HCT116 (cell line): ENCODE data around the gene KLHL24. TPM values are rescaled to one million over a fixed set of nuclear protein-coding genes. Genes with fewer than 3 reads are reported as not detected.

Source experiments
- ATAC-seq: fragments of 200-7000 bp; cut with Tn5 transposase; 2 replicates; pipeline ENCODE4 v1.9.1; 2020; ENCODE audit warnings: mild to moderate bottlenecking, moderate library complexity
- BruUV-seq: library from RNA; stranded (reverse); fragments of 400-500 nt; replicated peaks from 2 replicates; lab custom pipeline; 2021; lab: Mats Ljungman, UMichigan
- CTCF ChIA-PET: fragments of 300-600 bp; sonication (Branson Sonifier 250); formaldehyde crosslinking; loops from one replicate; lab custom pipeline; 2021; ENCODE audit warnings: antibody characterized with exemption; lab: Charles Lee
- POLR2A ChIA-PET: fragments of 300-600, 350-600 bp; sonication (Branson Sonifier 250); formaldehyde crosslinking; loops from one replicate; lab custom pipeline; 2021; ENCODE audit warnings: antibody characterized with exemption; lab: Charles Lee
- RAD21 ChIA-PET, 2 experiments: fragments of 300-600 bp; sonication (Branson Sonifier 250); formaldehyde crosslinking; loops; one replicate each; lab custom pipeline; 2023; ENCODE audit warnings: low total read pairs in 2 of 2; ENCODE audit not compliant: uncharacterized antibody in 2 of 2, unreplicated experiment in 2 of 2, low non-redundant PET in 1 of 2; lab: Charles Lee
- DNase-seq: peaks from one replicate; pipeline ENCODE4 v3.0.0-alpha.2; 2010; ENCODE audit warnings: low read depth, low spot score
- H2AFZ ChIP-seq: fragments of 200-600 bp; shearing (Covaris generic), sonication (generic); 2 replicates; pipeline ENCODE4 v1.6.1; 2017; ENCODE audit warnings: low read depth, mixed run types, mixed read lengths, antibody characterized with exemption, low read length; ENCODE audit not compliant: poor library complexity, severe bottlenecking
- H3K27ac ChIP-seq: 2 replicates; pipeline ENCODE4 v1.5.1; 2012; ENCODE audit warnings: low read depth, low read length
- H3K27me3 ChIP-seq: fragments of 200-600 bp; sonication (generic); 2 replicates; pipeline ENCODE4 v1.6.1; 2016; ENCODE audit warnings: mixed run types, low read length, mixed read lengths; ENCODE audit not compliant: insufficient read depth
- H3K36me3 ChIP-seq, 2 experiments: fragments of 200-500 bp in 1 of 2; fragments of 200-600 bp in 1 of 2; sonication (Bioruptor generic) in 1 of 2; sonication (generic) in 1 of 2; 2 replicates each; pipeline versions ENCODE4 v1.5.1 to v1.6.1; 2014 to 2016; ENCODE audit warnings: low read length in 2 of 2, inconsistent platforms in 1 of 2, mixed read lengths in 1 of 2, mixed run types in 1 of 2; ENCODE audit not compliant: insufficient read depth in 2 of 2, control insufficient read depth in 1 of 2
- H3K4me1 ChIP-seq, 2 experiments: fragments of 200-600 bp in 1 of 2; sonication (generic) in 1 of 2; 2 replicates each; pipeline versions ENCODE4 v1.5.1 to v1.6.1; 2012 to 2017; ENCODE audit warnings: low read length in 2 of 2, inconsistent platforms in 1 of 2, mild to moderate bottlenecking in 1 of 2, mixed read lengths in 1 of 2, mixed run types in 1 of 2, moderate library complexity in 1 of 2; ENCODE audit not compliant: insufficient read depth in 2 of 2, control insufficient read depth in 1 of 2
- H3K4me2 ChIP-seq: fragments of 200-600 bp; sonication (generic); 2 replicates; pipeline ENCODE4 v1.6.1; 2017; ENCODE audit warnings: mixed run types, low read length, mixed read lengths
- H3K4me3 ChIP-seq, 2 experiments: fragments of 200-600 bp in 1 of 2; sonication (generic) in 1 of 2; replicated peaks in 1 of 2; 2 replicates each; pipeline ENCODE4 v1.5.1; 2011 to 2016; ENCODE audit warnings: low read length in 2 of 2, control low read depth in 1 of 2, low read depth in 1 of 2, mild to moderate bottlenecking in 1 of 2, mixed read lengths in 1 of 2, mixed run types in 1 of 2
- H3K79me2 ChIP-seq: fragments of 200-600 bp; sonication (generic); 2 replicates; pipeline ENCODE4 v1.6.1; 2017; ENCODE audit warnings: mild to moderate bottlenecking, mixed run types, low read length, moderate library complexity, mixed read lengths; ENCODE audit not compliant: insufficient read depth
- H3K9ac ChIP-seq: fragments of 200-600 bp; sonication (generic); 2 replicates; pipeline ENCODE4 v1.6.1; 2016; ENCODE audit warnings: low read length, mixed read lengths
- H3K9me2 ChIP-seq: fragments of 200-600 bp; sonication (generic), shearing (Covaris generic); 2 replicates; pipeline ENCODE4 v1.6.1; 2017; ENCODE audit warnings: mixed run types, mild to moderate bottlenecking, moderate library complexity; ENCODE audit not compliant: insufficient read depth
- H3K9me3 ChIP-seq, 2 experiments: fragments of 200-500 bp in 1 of 2; fragments of 200-600 bp in 1 of 2; sonication (Bioruptor generic) in 1 of 2; sonication (generic) in 1 of 2; 2 replicates each; pipeline ENCODE4 v1.6.1; 2014 to 2017; ENCODE audit warnings: low read length in 2 of 2, mixed read lengths in 2 of 2, inconsistent platforms in 1 of 2, low read depth in 1 of 2, mild to moderate bottlenecking in 1 of 2, mixed run types in 1 of 2, moderate library complexity in 1 of 2; ENCODE audit not compliant: control insufficient read depth in 1 of 2, insufficient read depth in 1 of 2
- H4K20me1 ChIP-seq: fragments of 200-600 bp; sonication (generic), shearing (Covaris generic); 2 replicates; pipeline ENCODE4 v1.6.1; 2017; ENCODE audit warnings: mixed run types, mild to moderate bottlenecking, moderate library complexity; ENCODE audit not compliant: insufficient read depth
- CBX3 ChIP-seq: IDR thresholded peaks from 2 replicates; pipeline ENCODE4 v1.6.1; 2012; ENCODE audit warnings: low read depth
- EGR1 ChIP-seq: IDR thresholded peaks from 2 replicates; pipeline ENCODE4 v1.6.1; 2012; ENCODE audit warnings: low read depth
- POLR2AphosphoS5 ChIP-seq: IDR thresholded peaks from 2 replicates; pipeline ENCODE4 v1.6.1; 2011; ENCODE audit warnings: mild to moderate bottlenecking, low read depth, low read length, moderate library complexity
- SIN3A ChIP-seq: IDR thresholded peaks from 2 replicates; pipeline ENCODE4 v1.6.1; 2012; ENCODE audit warnings: low read depth
- intact Hi-C: fragments of 100-400 bp; cut with micrococcal nuclease; formaldehyde crosslinking; loops from 2 replicates; pipeline ENCODE4 v1.10.0; 2022
- total RNA-seq: library from RNA; stranded (reverse); gene quantifications from one replicate; pipeline ENCODE4 v1.2.1, GENCODE V29; 2021; ENCODE audit not compliant: unreplicated experiment
- TF ChIP-seq, protein P1 (sequence below): IDR thresholded peaks from 2 replicates; pipeline ENCODE4 v1.6.1; 2011; ENCODE audit warnings: mild to moderate bottlenecking, low read length, moderate library complexity; ENCODE audit not compliant: insufficient replicate concordance; ENCODE audit errors: extremely low read depth

KLHL24 gene
- total RNA-seq, 1 experiment from 2014 or later, result 21.0 TPM

DNA sequence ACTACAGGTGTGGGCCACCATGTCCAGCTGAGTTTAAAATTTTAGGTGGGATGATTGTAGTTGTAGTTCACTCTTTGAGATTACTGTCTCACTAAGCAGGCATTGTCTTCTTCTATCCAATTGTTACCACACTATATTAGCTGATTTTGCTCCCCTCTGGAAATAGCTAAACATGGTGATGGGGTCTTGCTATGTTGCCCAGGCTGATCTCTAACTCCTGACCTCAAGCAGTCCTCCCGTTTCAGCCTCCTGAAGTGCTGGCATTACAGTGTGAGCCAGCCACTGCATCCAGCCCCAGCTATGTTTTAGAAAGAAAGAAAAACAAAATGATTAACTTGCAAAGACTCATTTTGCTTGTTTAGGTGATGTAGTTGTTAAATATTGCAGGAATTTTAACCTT, 92.8 kb downstream of the KLHL24 start:
- ChIA-PET CTCF (no interaction called here), POLR2A (no interaction called here), RAD21 (no interaction called here)
- H2AFZ ChIP-seq, result no peak overlapping the region
- no peaks in the 10 kb centered on the region for H3K27me3 ChIP-seq
- peaks cover 41 to 55% of the 10 kb centered on the region in 2 experiments; a peak in 3 of 4 replicates for H3K36me3 ChIP-seq
- H3K4me3 ChIP-seq, result no peak overlapping the region
- no peak for TF ChIP-seq EGR1
- TF ChIP-seq, protein P1, sequence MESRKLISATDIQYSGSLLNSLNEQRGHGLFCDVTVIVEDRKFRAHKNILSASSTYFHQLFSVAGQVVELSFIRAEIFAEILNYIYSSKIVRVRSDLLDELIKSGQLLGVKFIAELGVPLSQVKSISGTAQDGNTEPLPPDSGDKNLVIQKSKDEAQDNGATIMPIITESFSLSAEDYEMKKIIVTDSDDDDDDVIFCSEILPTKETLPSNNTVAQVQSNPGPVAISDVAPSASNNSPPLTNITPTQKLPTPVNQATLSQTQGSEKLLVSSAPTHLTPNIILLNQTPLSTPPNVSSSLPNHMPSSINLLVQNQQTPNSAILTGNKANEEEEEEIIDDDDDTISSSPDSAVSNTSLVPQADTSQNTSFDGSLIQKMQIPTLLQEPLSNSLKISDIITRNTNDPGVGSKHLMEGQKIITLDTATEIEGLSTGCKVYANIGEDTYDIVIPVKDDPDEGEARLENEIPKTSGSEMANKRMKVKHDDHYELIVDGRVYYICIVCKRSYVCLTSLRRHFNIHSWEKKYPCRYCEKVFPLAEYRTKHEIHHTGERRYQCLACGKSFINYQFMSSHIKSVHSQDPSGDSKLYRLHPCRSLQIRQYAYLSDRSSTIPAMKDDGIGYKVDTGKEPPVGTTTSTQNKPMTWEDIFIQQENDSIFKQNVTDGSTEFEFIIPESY, result no peak
- H3K27ac ChIP-seq, result no peak overlapping the region
- peaks cover 10% of the 10 kb centered on the region for H3K79me2 ChIP-seq
- no TSS peak for BruUV-seq
- H3K9me2 ChIP-seq, result no peaks in the 10 kb centered on the region
- H3K4me2 ChIP-seq, result no peak overlapping the region
- DNase-seq (no peak), ATAC-seq (no peak)
- intact Hi-C loops, result no loop called here
- no peaks in the 10 kb centered on the region for H3K4me1 ChIP-seq
- no peak overlapping the region for H3K9ac ChIP-seq
- no peaks in the 10 kb centered on the region for H3K9me3 ChIP-seq
- H4K20me1 ChIP-seq, result no peaks in the 10 kb centered on the region; the same call in 1 of the 2 replicates

DNA sequence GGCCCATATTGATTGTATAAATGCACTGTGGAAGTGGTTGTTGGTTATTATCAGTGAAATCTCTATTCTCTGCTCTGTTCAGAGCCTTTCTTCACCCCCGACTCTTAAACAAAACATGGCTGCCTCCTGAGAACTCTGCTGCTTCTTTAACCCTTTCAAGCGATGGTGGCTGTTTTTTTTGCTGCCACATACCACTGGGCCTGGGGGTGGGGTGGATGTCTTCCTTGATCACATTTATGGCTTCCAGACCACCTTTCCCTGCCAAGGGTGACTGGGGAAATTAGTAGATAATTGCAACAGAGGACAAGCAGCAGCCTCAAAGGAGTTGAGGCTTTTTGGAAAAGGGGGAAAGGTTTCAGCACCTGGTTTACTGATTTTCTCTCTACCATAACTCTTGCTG, 94.9 kb downstream of the KLHL24 start:
- no peaks in the 10 kb centered on the region for H3K27me3 ChIP-seq
- POLR2A ChIA-PET, result no interaction called here
- TF ChIP-seq CBX3, result no peak
- TF ChIP-seq EGR1, result no peak
- TF ChIP-seq SIN3A, result no peak
- no peak for TF ChIP-seq POLR2AphosphoS5
- H3K9me3 ChIP-seq, result no peaks in the 10 kb centered on the region
- no peak overlapping the region for H3K4me2 ChIP-seq
- H2AFZ ChIP-seq, result no peak overlapping the region
- CTCF ChIA-PET, result no interaction called here
- no peaks in the 10 kb centered on the region for H3K9me2 ChIP-seq
- RAD21 ChIA-PET, result no interaction called here
- H3K9ac ChIP-seq, result no peak overlapping the region
- no peak overlapping the region for H3K4me3 ChIP-seq
- H4K20me1 ChIP-seq, result no peaks in the 10 kb centered on the region; the same call in 1 of the 2 replicates
- H3K36me3 ChIP-seq, result peaks cover 40 to 45% of the 10 kb centered on the region in 2 experiments; a peak in 3 of 4 replicates
- ATAC-seq, result no peak
- H3K4me1 ChIP-seq, result no peaks in the 10 kb centered on the region
- peaks cover 24% of the 10 kb centered on the region for H3K79me2 ChIP-seq
- no peak overlapping the region for H3K27ac ChIP-seq
- no TSS peak for BruUV-seq
- no peak for DNase-seq
- intact Hi-C loops, result no loop called here
